Kidney (tissue), 14 donors: Measurements from ENCODE around the gene HBS1L. TPM values are rescaled to one million over a fixed set of nuclear protein-coding genes. Genes with fewer than 3 reads are reported as not detected.

ENCODE experiments used
- DNase-seq, 5 donors: peaks; one replicate each; pipeline ENCODE4 v3.0.0-alpha.2; 2013 to 2020
- FAIRE-seq: peaks from 2 replicates; lab custom pipeline; 2012; peaks lifted over from hg19 to GRCh38; lab: Jason Lieb, UNC
- H3K27ac ChIP-seq, 2 donors: one replicate each; pipeline ENCODE4 v1.7.0; 2013; ENCODE audit warnings: low read depth in 2 of 2, low read length in 2 of 2, inconsistent platforms in 1 of 2
- H3K27me3 ChIP-seq: one replicate; pipeline ENCODE4 v1.7.1; 2013; ENCODE audit warnings: low read length, inconsistent platforms; ENCODE audit not compliant: control insufficient read depth, insufficient read depth
- H3K36me3 ChIP-seq, 3 donors: one replicate each; pipeline versions ENCODE4 v1.7.0 to v1.7.1; 2013; ENCODE audit warnings: low read length in 3 of 3, control low read depth in 1 of 3, inconsistent platforms in 1 of 3; ENCODE audit not compliant: insufficient read depth in 3 of 3, control insufficient read depth in 2 of 3
- H3K4me1 ChIP-seq, 3 donors: one replicate each; pipeline versions ENCODE4 v1.7.0 to v1.7.1; 2013; ENCODE audit warnings: low read length in 3 of 3, inconsistent platforms in 1 of 3, low read depth in 1 of 3; ENCODE audit not compliant: control insufficient read depth in 2 of 3, insufficient read depth in 2 of 3
- H3K4me3 ChIP-seq, 3 donors: one replicate each; pipeline versions ENCODE4 v1.7.0 to v1.8.1; 2013; ENCODE audit warnings: low read length in 3 of 3, control low read depth in 1 of 3, inconsistent platforms in 1 of 3
- H3K9ac ChIP-seq, 3 donors: one replicate each; pipeline versions ENCODE4 v1.7.0 to v1.7.1; 2013; ENCODE audit warnings: low read length in 3 of 3, control low read depth in 1 of 3, inconsistent platforms in 1 of 3
- H3K9me3 ChIP-seq, 3 donors: one replicate each; pipeline versions ENCODE4 v1.7.0 to v1.7.1; 2013; ENCODE audit warnings: low read length in 3 of 3, control low read depth in 1 of 3, inconsistent platforms in 1 of 3; ENCODE audit not compliant: control insufficient read depth in 2 of 3, insufficient read depth in 1 of 3
- intact Hi-C: fragments of 100-400 bp; cut with DNase I; formaldehyde crosslinking; loops from one replicate; pipeline ENCODE4 v1.11.1; 2022
- polyA plus RNA-seq: library from polyadenylated mRNA; stranded (reverse); fragments of 350-450 nt; fragmentation: Illumina TruSeq; extraction: RNeasy Lipid Tissue Mini Kit (QIAGEN cat#74804); gene quantifications from one replicate; pipeline ENCODE4 v1.2.3, GENCODE V29; 2014; ENCODE audit warnings: low read depth, low replicate concordance; ENCODE audit not compliant: insufficient read depth
- total RNA-seq: library from RNA; stranded (reverse); fragmentation: NEBNext Ultra II Directional; extraction: Animal tissue kit (Norgen Biotek cat#: 25700); gene quantifications from one replicate; pipeline ENCODE4 v1.2.1, GENCODE V29; 2021
- TF ChIP-seq, protein P1 (sequence below): IDR thresholded peaks from 3 replicates; pipeline ENCODE4 v1.5.1; 2012; ENCODE audit warnings: mild to moderate bottlenecking, moderate library complexity, borderline replicate concordance; ENCODE audit not compliant: insufficient read depth; ENCODE audit errors: extremely low read depth
- donor health status: control.
- donor health status: control.
- donor health status: control.
- donor health status: control.
- donor health status: control.
- donor health status: DM: yes; HTN: yes; CAD: no.
- donor health status: Normal renal cell carcinoma (clear cell type).

HBS1L gene
- total and polyA plus RNA-seq, 2 donors from 2014 or later: 21.0 to 59.1 TPM

GRCh38 chr6:135018052-135018451, 36.6 kb downstream of the HBS1L start:
- Histone ChIP-seq H3K4me1 (no peaks in the 10 kb centered on the region), H3K27ac (no peak overlapping the region), H3K9me3 (no peaks in the 10 kb centered on the region), H3K27me3 (no peaks in the 10 kb centered on the region), H3K9ac (no peak overlapping the region), H3K36me3 (no peaks in the 10 kb centered on the region), H3K4me3 (no peak overlapping the region)
- no peak for DNase-seq
- TF ChIP-seq, protein P1, sequence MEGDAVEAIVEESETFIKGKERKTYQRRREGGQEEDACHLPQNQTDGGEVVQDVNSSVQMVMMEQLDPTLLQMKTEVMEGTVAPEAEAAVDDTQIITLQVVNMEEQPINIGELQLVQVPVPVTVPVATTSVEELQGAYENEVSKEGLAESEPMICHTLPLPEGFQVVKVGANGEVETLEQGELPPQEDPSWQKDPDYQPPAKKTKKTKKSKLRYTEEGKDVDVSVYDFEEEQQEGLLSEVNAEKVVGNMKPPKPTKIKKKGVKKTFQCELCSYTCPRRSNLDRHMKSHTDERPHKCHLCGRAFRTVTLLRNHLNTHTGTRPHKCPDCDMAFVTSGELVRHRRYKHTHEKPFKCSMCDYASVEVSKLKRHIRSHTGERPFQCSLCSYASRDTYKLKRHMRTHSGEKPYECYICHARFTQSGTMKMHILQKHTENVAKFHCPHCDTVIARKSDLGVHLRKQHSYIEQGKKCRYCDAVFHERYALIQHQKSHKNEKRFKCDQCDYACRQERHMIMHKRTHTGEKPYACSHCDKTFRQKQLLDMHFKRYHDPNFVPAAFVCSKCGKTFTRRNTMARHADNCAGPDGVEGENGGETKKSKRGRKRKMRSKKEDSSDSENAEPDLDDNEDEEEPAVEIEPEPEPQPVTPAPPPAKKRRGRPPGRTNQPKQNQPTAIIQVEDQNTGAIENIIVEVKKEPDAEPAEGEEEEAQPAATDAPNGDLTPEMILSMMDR: no peak
- FAIRE-seq: no peak
- intact Hi-C loops: no loop called here

DNA sequence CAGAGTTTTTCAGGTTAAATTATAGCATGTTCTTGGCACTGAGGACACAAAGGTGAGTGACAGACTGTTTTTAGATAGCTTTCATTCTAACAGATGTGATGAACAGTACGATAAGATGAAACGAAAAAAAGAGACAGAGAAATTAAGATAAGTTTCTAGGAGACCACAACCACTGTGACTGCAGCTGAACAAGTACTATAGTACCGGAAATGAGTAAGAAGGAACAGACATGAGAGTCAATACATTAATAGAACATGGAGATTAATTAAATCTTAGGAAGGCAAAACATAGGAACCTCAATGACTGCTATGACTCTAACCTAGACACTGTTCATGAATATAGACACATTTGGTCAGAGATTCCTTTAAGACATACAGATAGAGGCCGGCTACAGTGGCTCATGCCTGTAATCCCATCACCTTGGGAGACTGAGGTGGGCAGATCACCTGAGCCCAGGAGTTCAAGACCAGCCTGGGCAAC, 40.2 kb downstream of the HBS1L start:
- intact Hi-C loops: no loop called here
- DNase-seq (no peak), FAIRE-seq (no peak)
- H3K27me3 ChIP-seq: no peaks in the 10 kb centered on the region
- no peak overlapping the region for H3K4me3 ChIP-seq
- H3K27ac ChIP-seq: no peak overlapping the region
- no peaks in the 10 kb centered on the region for H3K36me3 ChIP-seq
- no peaks in the 10 kb centered on the region for H3K4me1 ChIP-seq
- TF ChIP-seq, protein P1: no peak
- no peaks in the 10 kb centered on the region for H3K9me3 ChIP-seq
- H3K9ac ChIP-seq: no peak overlapping the region

DNA sequence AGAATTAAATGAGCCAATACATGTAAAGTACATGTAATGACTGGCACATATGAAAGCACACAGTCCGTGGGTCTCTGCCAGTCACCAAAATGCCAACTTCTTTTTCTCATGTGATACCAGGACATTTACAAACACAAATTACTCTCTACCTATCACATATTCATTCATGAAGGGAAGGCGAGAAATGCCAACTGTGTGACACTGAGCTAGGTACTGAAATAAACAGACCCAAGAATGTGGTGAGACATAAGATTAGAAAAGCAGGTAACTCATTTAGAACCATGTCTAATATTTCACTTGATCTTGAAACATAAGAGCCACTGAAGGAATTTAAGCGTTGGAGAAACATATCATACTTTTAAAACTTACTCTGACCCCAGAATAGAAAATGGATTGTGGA, 41.4 kb downstream of the HBS1L start:
- Histone ChIP-seq H3K4me3 (no peak overlapping the region), H3K27ac (no peak overlapping the region), H3K9ac (no peak overlapping the region), H3K36me3 (no peaks in the 10 kb centered on the region), H3K9me3 (no peaks in the 10 kb centered on the region), H3K4me1 (peaks cover 0 to 2% (median 0%) of the 10 kb centered on the region in 3 donors), H3K27me3 (no peaks in the 10 kb centered on the region)
- TF ChIP-seq, protein P1: no peak
- intact Hi-C loops: no loop called here
- DNase-seq (no peak), FAIRE-seq (no peak)

- DNase-seq (no peak), FAIRE-seq (no peak)
- intact Hi-C loops: no loop called here
- Histone ChIP-seq H3K4me3 (no peak overlapping the region), H3K27ac (no peak overlapping the region), H3K36me3 (no peaks in the 10 kb centered on the region), H3K9me3 (no peaks in the 10 kb centered on the region), H3K27me3 (no peaks in the 10 kb centered on the region), H3K4me1 (peaks cover 0 to 4% (median 0%) of the 10 kb centered on the region in 3 donors), H3K9ac (no peak overlapping the region)
- TF ChIP-seq, protein P1: no peak
These were observed 41.9 kb downstream of the HBS1L start for GRCh38 chr6:135012764-135013163.
